Colonic mucosa (tissue), 4 donors: ENCODE data around the gene DNPH1. TPM values are rescaled to one million over a fixed set of nuclear protein-coding genes. Genes with fewer than 3 reads are reported as not detected.
A peak's percentile ranks its signal among the peaks of the same experiment; 100 is the strongest.

ENCODE experiments used
- DNase-seq: peaks from one replicate; pipeline ENCODE4 v3.0.0-alpha.2; 2020
- H3K27ac ChIP-seq: fragments of 200-600 bp; one replicate; pipeline ENCODE4 v1.8.0; 2021
- H3K27me3 ChIP-seq: fragments of 200-600 bp; one replicate; pipeline ENCODE4 v1.8.0; 2021
- H3K36me3 ChIP-seq: fragments of 200-600 bp; one replicate; pipeline ENCODE4 v1.8.0; 2021
- H3K4me1 ChIP-seq: fragments of 200-600 bp; one replicate; pipeline ENCODE4 v1.8.0; 2021; ENCODE audit warnings: mild to moderate bottlenecking
- H3K4me3 ChIP-seq: fragments of 200-600 bp; one replicate; pipeline ENCODE4 v1.8.0; 2021
- H3K9ac ChIP-seq, 2 donors: one replicate each; pipeline ENCODE4 v1.7.0; 2013; ENCODE audit warnings: control low read depth in 2 of 2, low read depth in 2 of 2, low read length in 2 of 2
- H3K9me3 ChIP-seq: fragments of 200-600 bp; one replicate; pipeline ENCODE4 v1.8.0; 2021
- CTCF ChIP-seq: fragments of 200-600 bp; IDR thresholded peaks from one replicate; pipeline ENCODE4 v1.8.0; 2022; ENCODE audit warnings: antibody characterized with exemption, mild to moderate bottlenecking
- intact Hi-C: fragments of 100-400 bp; cut with DNase I; formaldehyde crosslinking; loops from one replicate; pipeline ENCODE4 v1.14.1; 2022
- total RNA-seq, 2 donors: library from RNA; stranded (reverse); fragmentation: NEBNext Ultra II Directional in 1 of 2; extraction: Animal tissue kit (Norgen Biotek cat#: 25700) in 1 of 2; gene quantifications; one replicate each; pipeline ENCODE4 v1.2.1, GENCODE V29; 2021
- donor health status: healthy.
- donor health status: DM: no; HTN: no; CAD: no.
- donor health status: DM: no; HTN: no; CAD: no.

Gene DNPH1
- total RNA-seq, 2 donors from 2014 or later, result 76.8 to 99.4 TPM

GRCh38 chr6:43275801-43276576 is 46.7 kb upstream of the DNPH1 start:
- H3K27me3 ChIP-seq, result no peaks in the 10 kb centered on the region
- peaks cover 18% of the 10 kb centered on the region for H3K4me1 ChIP-seq
- H3K4me3 ChIP-seq, result peak overlapping the region; percentile 36
- H3K9ac ChIP-seq, result peak overlapping the region; percentile 62 to 75
- TF ChIP-seq CTCF, result no peak
- no peaks in the 10 kb centered on the region for H3K9me3 ChIP-seq
- peak overlapping the region; percentile 88 for H3K27ac ChIP-seq
- no peak for DNase-seq
- intact Hi-C loops, result no loop called here
- no peaks in the 10 kb centered on the region for H3K36me3 ChIP-seq

- H3K27ac ChIP-seq, result no peak overlapping the region
- peak overlapping the region; percentile 4 to 74 for H3K9ac ChIP-seq
- H3K27me3 ChIP-seq, result no peaks in the 10 kb centered on the region
Measured at GRCh38 chr6:43274916-43275597, 45.8 kb upstream of the DNPH1 start.

GRCh38 chr6:43274127-43274915 is 45.0 kb upstream of the DNPH1 start:
- no peaks in the 10 kb centered on the region for H3K27me3 ChIP-seq
- peaks cover 18% of the 10 kb centered on the region for H3K4me1 ChIP-seq
- H3K9ac ChIP-seq, result peak overlapping the region in 1 of 2 donors; percentile 74
- no peak overlapping the region for H3K4me3 ChIP-seq
- no peaks in the 10 kb centered on the region for H3K36me3 ChIP-seq
- no peak for TF ChIP-seq CTCF
- DNase-seq, result no peak
- no peaks in the 10 kb centered on the region for H3K9me3 ChIP-seq
- H3K27ac ChIP-seq, result no peak overlapping the region
- intact Hi-C loops, result no loop called here

More at GRCh38 chr6:43274916-43275597, 45.8 kb upstream of the DNPH1 start:
- DNase-seq, result peak; percentile 89
- no peaks in the 10 kb centered on the region for H3K9me3 ChIP-seq
- intact Hi-C loops, result no loop called here
- H3K36me3 ChIP-seq, result no peaks in the 10 kb centered on the region
- H3K4me1 ChIP-seq, result peaks cover 18% of the 10 kb centered on the region
- no peak for TF ChIP-seq CTCF
- H3K4me3 ChIP-seq, result peak overlapping the region; percentile 36

GRCh38 chr6:43273707-43274106 is 44.4 kb upstream of the DNPH1 start:
- no peak overlapping the region for H3K9ac ChIP-seq
- H3K4me1 ChIP-seq, result peaks cover 24% of the 10 kb centered on the region
- H3K27me3 ChIP-seq, result no peaks in the 10 kb centered on the region
- H3K36me3 ChIP-seq, result no peaks in the 10 kb centered on the region
- no peak overlapping the region for H3K4me3 ChIP-seq
- DNase-seq, result no peak
- TF ChIP-seq CTCF, result no peak
- intact Hi-C loops, result no loop called here
- no peak overlapping the region for H3K27ac ChIP-seq
- no peaks in the 10 kb centered on the region for H3K9me3 ChIP-seq

- Histone ChIP-seq H3K4me1 (peaks cover 32% of the 10 kb centered on the region), H3K27ac (no peak overlapping the region), H3K4me3 (no peak overlapping the region), H3K9ac (no peak overlapping the region), H3K9me3 (no peaks in the 10 kb centered on the region), H3K36me3 (no peaks in the 10 kb centered on the region), H3K27me3 (no peaks in the 10 kb centered on the region)
- intact Hi-C loops, result no loop called here
- DNase-seq, result no peak
- TF ChIP-seq CTCF, result no peak
Measured at GRCh38 chr6:43271944-43272343, 42.7 kb upstream of the DNPH1 start.
